Naive thymus-derived CD4-positive, alpha-beta T cell (primary cell): ENCODE results near the gene ERN1. TPM values are rescaled to one million over a fixed set of nuclear protein-coding genes. Genes with fewer than 3 reads are reported as not detected.
"Not testable (repeated sequence)": the region's sequence is repeated elsewhere in the genome, so short reads cannot be mapped to it uniquely, and the experiment has no call there.

ENCODE experiments used
- ATAC-seq: fragments of 150-1000 bp; cut with Tn5 transposase; 2 replicates; pipeline ENCODE4 v1.10.0; 2021; ENCODE audit warnings: mild to moderate bottlenecking, moderate library complexity
- CTCF ChIA-PET: fragments of 350-600 bp; sonication (Branson Sonifier 250); formaldehyde crosslinking; loops from one replicate; lab custom pipeline; 2021; ENCODE audit warnings: antibody characterized with exemption; lab: Charles Lee
- POLR2A ChIA-PET: fragments of 350-600 bp; sonication (Branson Sonifier 250); formaldehyde crosslinking; loops from one replicate; lab custom pipeline; 2021; ENCODE audit warnings: antibody characterized with exemption, inconsistent platforms; lab: Charles Lee
- DNase-seq, 9 donors: peaks; one replicate each; pipeline versions ENCODE4 v3.0.0 to v3.0.0-alpha.2; 2020 to 2022; ENCODE audit warnings: mixed read lengths in 1 of 9
- H3K27ac ChIP-seq: one replicate; pipeline ENCODE4 v1.7.0; 2013; ENCODE audit warnings: mild to moderate bottlenecking, low read depth, low read length, moderate library complexity
- H3K27me3 ChIP-seq, 2 donors: one replicate each; pipeline ENCODE4 v1.7.0; 2013; ENCODE audit warnings: low read length in 2 of 2, mild to moderate bottlenecking in 2 of 2, moderate library complexity in 2 of 2; ENCODE audit not compliant: control insufficient read depth in 2 of 2, insufficient read depth in 2 of 2
- H3K36me3 ChIP-seq, 3 experiments: 1 replicate in 2 of 3; 2 replicates in 1 of 3; pipeline ENCODE4 v1.7.0; 2013; ENCODE audit warnings: low read length in 3 of 3, mild to moderate bottlenecking in 3 of 3, moderate library complexity in 1 of 3; ENCODE audit not compliant: insufficient read depth in 3 of 3, control insufficient read depth in 2 of 3
- H3K4me1 ChIP-seq, 2 donors: one replicate each; pipeline ENCODE4 v1.7.0; 2013; ENCODE audit warnings: low read length in 2 of 2, mild to moderate bottlenecking in 2 of 2, moderate library complexity in 1 of 2; ENCODE audit not compliant: control insufficient read depth in 2 of 2, insufficient read depth in 2 of 2
- H3K4me3 ChIP-seq: 2 replicates; pipeline ENCODE4 v1.7.0; 2013; ENCODE audit warnings: mild to moderate bottlenecking, low read length
- H3K9me3 ChIP-seq, 3 experiments: 1 replicate in 2 of 3; 2 replicates in 1 of 3; pipeline ENCODE4 v1.7.0; 2013; ENCODE audit warnings: low read length in 3 of 3; ENCODE audit not compliant: control insufficient read depth in 2 of 3
- H3K27ac Mint-ChIP-seq, 9 donors: one replicate each; pipeline ENCODE4 v1.8.0; 2020 to 2022; ENCODE audit warnings: mixed read lengths in 9 of 9, mild to moderate bottlenecking in 8 of 9, moderate library complexity in 5 of 9, inconsistent platforms in 2 of 9
- H3K27me3 Mint-ChIP-seq, 5 donors: one replicate each; pipeline ENCODE4 v1.8.0; 2021 to 2022; ENCODE audit warnings: mixed read lengths in 5 of 5, mild to moderate bottlenecking in 1 of 5
- H3K36me3 Mint-ChIP-seq, 5 donors: one replicate each; pipeline ENCODE4 v1.8.0; 2020 to 2022; ENCODE audit warnings: mixed read lengths in 5 of 5, mild to moderate bottlenecking in 3 of 5, inconsistent platforms in 1 of 5
- H3K4me1 Mint-ChIP-seq, 7 donors: one replicate each; pipeline ENCODE4 v1.8.0; 2020 to 2022; ENCODE audit warnings: mixed read lengths in 7 of 7, mild to moderate bottlenecking in 3 of 7, inconsistent platforms in 1 of 7
- H3K4me3 Mint-ChIP-seq, 10 donors: one replicate each; pipeline ENCODE4 v1.8.0; 2020 to 2022; ENCODE audit warnings: mild to moderate bottlenecking in 10 of 10, mixed read lengths in 10 of 10, moderate library complexity in 6 of 10, inconsistent platforms in 2 of 10
- H3K9me3 Mint-ChIP-seq, 11 donors: one replicate each; pipeline ENCODE4 v1.8.0; 2020 to 2022; ENCODE audit warnings: mixed read lengths in 11 of 11, mild to moderate bottlenecking in 4 of 11, inconsistent platforms in 1 of 11, moderate library complexity in 1 of 11
- intact Hi-C, 2 donors: fragments of 100-400 bp; cut with micrococcal nuclease; formaldehyde crosslinking; loops; one replicate each; pipeline ENCODE4 v1.15.1; 2023
- polyA plus RNA-seq, 2 donors: library from polyadenylated mRNA; unstranded; fragments of 300-500 nt; fragmentation: Illumina TruSeq; gene quantifications; one replicate each; pipeline ENCODE4 v1.2.3, GENCODE V29; 2021
- total RNA-seq, 6 experiments: library from RNA in 5 of 6; stranded (reverse) in 5 of 6; gene quantifications; 1 replicate in 5 of 6; 2 replicates in 1 of 6; pipeline ENCODE4 v1.2.3 and lab custom pipeline; 2021 to 2026

ERN1 gene
- total and polyA plus RNA-seq, 7 experiments from 2014 or later: 15.7 to 110 (median 60.3) TPM

- Histone ChIP-seq H3K36me3 (peaks cover 7 to 71% (median 19%) of the 10 kb centered on the region in 3 experiments), H3K27ac (peak overlapping the region; percentile 59), H3K4me1 (peaks cover 26 to 36% of the 10 kb centered on the region in 2 donors)
- H3K9me3 Mint-ChIP-seq, ATAC-seq, H3K27me3 Mint-ChIP-seq, H3K4me3 ChIP-seq, DNase-seq, intact Hi-C loops, H3K9me3 ChIP-seq, H3K27me3 ChIP-seq: not testable (repeated sequence)
- CTCF ChIA-PET: interaction anchor here (0.7 to 1.5 kb wide), 3 partner anchors 17 to 25 kb away, joined by 3 to 6 read pairs (median 3); no protein-coding TSS in a partner anchor
- POLR2A ChIA-PET: interaction anchor here (0.5 to 3.6 kb wide), 6 partner anchors 9 to 192 kb away, joined by 3 to 23 read pairs (median 5); partner anchors contain the start of genes CD79B and ICAM2
- H3K4me1 Mint-ChIP-seq: peaks cover 34 to 72% (median 62%) of the 10 kb centered on the region in 7 donors
- H3K27ac Mint-ChIP-seq: peak overlapping the region in 8 of 9 donors; percentile 23 to 100 (median 84)
- H3K4me3 Mint-ChIP-seq: peak overlapping the region in 1 of 10 donors; percentile 11
- peaks cover 0 to 32% (median 12%) of the 10 kb centered on the region in 5 donors for H3K36me3 Mint-ChIP-seq
Observed at GRCh38 chr17:64007089-64007837, 122.7 kb downstream of the ERN1 start.

- Mint-ChIP-seq H3K4me1 (peaks cover 29 to 65% (median 57%) of the 10 kb centered on the region in 7 donors), H3K9me3 (peaks cover 0 to 2% (median 0%) of the 10 kb centered on the region in 11 donors), H3K27ac (peak overlapping the region in 8 of 9 donors; percentile 23 to 100 (median 84)), H3K27me3 (no peaks in the 10 kb centered on the region), H3K36me3 (peaks cover 0 to 27% (median 7%) of the 10 kb centered on the region in 5 donors), H3K4me3 (peak overlapping the region in 1 of 10 donors; percentile 11)
- peaks cover 26 to 31% of the 10 kb centered on the region in 2 donors for H3K4me1 ChIP-seq
- DNase-seq: no peak
- no peaks in the 10 kb centered on the region for H3K9me3 ChIP-seq
- intact Hi-C loops: no loop called here
- CTCF ChIA-PET: interaction anchor here (0.6 to 1.8 kb wide), 7 partner anchors 13 to 26 kb away, joined by 3 to 8 read pairs (median 3); partner anchors contain the start of gene ICAM2
- POLR2A ChIA-PET: interaction anchor here (1.7 to 3.6 kb wide), 4 partner anchors 14 to 139 kb away, joined by 3 to 23 read pairs (median 8); partner anchors contain the start of genes CD79B and ICAM2
- H3K27me3 ChIP-seq: no peaks in the 10 kb centered on the region
- ATAC-seq: no peak
- peaks cover 7 to 73% (median 16%) of the 10 kb centered on the region in 3 experiments for H3K36me3 ChIP-seq
- H3K4me3 ChIP-seq: no peak overlapping the region
- peak overlapping the region; percentile 59 for H3K27ac ChIP-seq
Observed at GRCh38 chr17:64006361-64007088, 123.4 kb downstream of the ERN1 start.

GRCh38 chr17:64005734-64006167 is 124.2 kb downstream of the ERN1 start:
- peaks cover 0 to 2% (median 0%) of the 10 kb centered on the region in 11 donors for H3K9me3 Mint-ChIP-seq
- peaks cover 24 to 57% (median 49%) of the 10 kb centered on the region in 7 donors for H3K4me1 Mint-ChIP-seq

DNA sequence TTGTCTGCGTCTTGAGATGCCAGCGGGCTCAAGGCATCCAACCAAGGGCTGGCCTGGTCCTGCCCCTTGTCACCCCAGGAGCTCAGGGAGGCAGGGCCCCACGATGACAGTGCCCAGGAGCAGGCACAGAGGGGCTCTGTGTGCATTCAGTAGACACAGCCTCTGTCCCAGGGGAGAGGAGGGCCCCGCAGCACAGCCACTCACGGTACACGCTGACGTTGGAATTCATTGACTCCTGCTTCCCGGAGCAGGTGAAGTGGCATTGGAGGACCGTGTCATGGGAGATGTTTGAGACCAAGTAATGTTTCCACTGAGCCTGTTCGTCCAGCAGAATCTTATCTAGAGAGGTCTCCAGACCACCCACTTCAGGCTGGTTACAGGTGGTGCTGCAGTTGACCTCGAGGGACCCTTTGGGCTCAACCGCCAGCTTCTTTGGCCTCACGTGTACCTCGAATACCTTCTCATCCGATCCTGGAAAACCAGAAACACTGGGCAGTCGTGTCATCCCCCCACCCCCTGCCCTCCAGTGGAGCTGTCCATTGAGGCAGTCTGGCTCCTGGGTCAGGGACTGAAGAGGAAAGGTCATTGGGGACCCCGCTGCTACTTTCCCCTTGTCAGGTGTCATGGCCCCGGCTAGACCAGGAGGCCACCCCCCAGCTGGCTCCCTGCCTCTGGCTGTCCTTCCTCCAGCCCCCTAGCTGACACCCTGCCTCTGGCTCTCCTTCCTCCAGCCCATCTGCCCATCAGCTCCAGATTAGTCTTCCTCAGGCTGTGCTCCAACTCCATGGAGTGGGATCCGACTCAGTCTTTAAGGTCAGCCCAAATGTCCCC is 124.8 kb downstream of the ERN1 start:
- peaks cover 0 to 2% (median 0%) of the 10 kb centered on the region in 11 donors for H3K9me3 Mint-ChIP-seq
- H3K36me3 Mint-ChIP-seq: peaks cover 0 to 16% (median 0%) of the 10 kb centered on the region in 5 donors
- Histone ChIP-seq H3K4me3 (no peak overlapping the region), H3K9me3 (no peaks in the 10 kb centered on the region), H3K4me1 (peaks cover 23 to 26% of the 10 kb centered on the region in 2 donors), H3K27me3 (no peaks in the 10 kb centered on the region), H3K36me3 (peaks cover 7 to 71% (median 16%) of the 10 kb centered on the region in 3 experiments), H3K27ac (peak overlapping the region; percentile 49)
- no peaks in the 10 kb centered on the region for H3K27me3 Mint-ChIP-seq
- peaks cover 26 to 54% (median 45%) of the 10 kb centered on the region in 7 donors for H3K4me1 Mint-ChIP-seq
- H3K4me3 Mint-ChIP-seq: peak overlapping the region in 2 of 10 donors; percentile 25 to 48
- peak overlapping the region in 8 of 9 donors; percentile 67 to 87 (median 82) for H3K27ac Mint-ChIP-seq
- intact Hi-C loops: no loop called here
- DNase-seq: no peak
- ChIA-PET POLR2A (interaction anchor here (1.2 to 3.6 kb wide), 4 partner anchors 16 to 141 kb away, joined by 3 to 23 read pairs (median 5); partner anchors contain the start of genes CD79B and ICAM2), CTCF (interaction anchor here (0.6 to 1.8 kb wide), 3 partner anchors 21 to 47 kb away, joined by 3 to 8 read pairs (median 3); no protein-coding TSS in a partner anchor)
- no peak for ATAC-seq

More at GRCh38 chr17:64005734-64006167, 124.2 kb downstream of the ERN1 start:
- peaks cover 26 to 27% of the 10 kb centered on the region in 2 donors for H3K4me1 ChIP-seq
- peak overlapping the region; percentile 59 for H3K27ac ChIP-seq
- no peaks in the 10 kb centered on the region for H3K27me3 Mint-ChIP-seq
- ChIA-PET CTCF (interaction anchor here (0.8 to 1.8 kb wide), 4 partner anchors 12 to 20 kb away, joined by 3 to 8 read pairs (median 4); no protein-coding TSS in a partner anchor), POLR2A (interaction anchor here (1.2 to 3.6 kb wide), 4 partner anchors 15 to 140 kb away, joined by 3 to 23 read pairs (median 5); partner anchors contain the start of genes CD79B and ICAM2)
- DNase-seq: no peak
- peak overlapping the region in 2 of 10 donors; percentile 25 to 48 for H3K4me3 Mint-ChIP-seq
- peaks cover 0 to 19% (median 5%) of the 10 kb centered on the region in 5 donors for H3K36me3 Mint-ChIP-seq
- no peak for ATAC-seq
- intact Hi-C loops: no loop called here
- peak overlapping the region in 8 of 9 donors; percentile 67 to 87 (median 82) for H3K27ac Mint-ChIP-seq
- no peak overlapping the region for H3K4me3 ChIP-seq
- H3K27me3 ChIP-seq: no peaks in the 10 kb centered on the region
- peaks cover 7 to 73% (median 16%) of the 10 kb centered on the region in 3 experiments for H3K36me3 ChIP-seq
- no peaks in the 10 kb centered on the region for H3K9me3 ChIP-seq

GRCh38 chr17:64004218-64004770 is 125.7 kb downstream of the ERN1 start:
- ATAC-seq (no peak), DNase-seq (no peak)
- POLR2A ChIA-PET: no interaction called here
- Histone ChIP-seq H3K27ac (no peak overlapping the region), H3K9me3 (no peaks in the 10 kb centered on the region), H3K27me3 (no peaks in the 10 kb centered on the region), H3K4me1 (peaks cover 20 to 24% of the 10 kb centered on the region in 2 donors), H3K4me3 (no peak overlapping the region), H3K36me3 (peaks cover 7 to 67% (median 16%) of the 10 kb centered on the region in 3 experiments)
- Mint-ChIP-seq H3K4me1 (peaks cover 26 to 54% (median 45%) of the 10 kb centered on the region in 7 donors), H3K27me3 (no peaks in the 10 kb centered on the region), H3K9me3 (peaks cover 0 to 2% (median 0%) of the 10 kb centered on the region in 11 donors), H3K36me3 (peaks cover 0 to 11% (median 0%) of the 10 kb centered on the region in 5 donors), H3K4me3 (no peak overlapping the region), H3K27ac (peak overlapping the region in 8 of 9 donors; percentile 48 to 84 (median 78))
- intact Hi-C loops: no loop called here
- CTCF ChIA-PET: interaction anchor here (0.6 to 0.9 kb wide), 3 partner anchors 8 to 48 kb away, joined by 3 read pairs; no protein-coding TSS in a partner anchor
